Stimulated activated CD8-positive, alpha-beta memory T cell treated with anti-CD3 and anti-CD28 coated beads, Interleukin-7, amount 100 ng/mL, for 1 hour (primary cell): ENCODE measurements around the gene PRR3.
A peak's percentile ranks its signal among the peaks of the same experiment; 100 is the strongest.

Source experiments
- DNase-seq, 2 donors: peaks; one replicate each; pipeline ENCODE4 v3.0.0-alpha.2; 2020; ENCODE audit warnings: low read depth in 2 of 2

The PRR3 gene

GRCh38 chr6:30571762-30572082 lies 14.6 kb downstream of the PRR3 start:
- DNase-seq, result no peak

- no peak for DNase-seq
Observed at GRCh38 chr6:30572148-30572547, 15.1 kb downstream of the PRR3 start.

- no peak for DNase-seq
Observed at GRCh38 chr6:30573113-30573512, 16.0 kb downstream of the PRR3 start.

GRCh38 chr6:30578051-30578450 lies 21.0 kb downstream of the PRR3 start:
- no peak for DNase-seq

- DNase-seq, result no peak
Observed at GRCh38 chr6:30583921-30584320, 26.8 kb downstream of the PRR3 start.

- DNase-seq, result no peak
Observed at GRCh38 chr6:30589754-30590358, 32.8 kb downstream of the PRR3 start.

- no peak for DNase-seq
Observed at GRCh38 chr6:30590509-30590908, 33.4 kb downstream of the PRR3 start.

GRCh38 chr6:30591008-30591407 lies 33.9 kb downstream of the PRR3 start:
- no peak for DNase-seq

GRCh38 chr6:30592287-30592686 lies 35.2 kb downstream of the PRR3 start:
- no peak for DNase-seq

GRCh38 chr6:30597315-30598144 lies 40.4 kb downstream of the PRR3 start:
- DNase-seq, result peak; percentile 49 to 76

- no peak for DNase-seq
Observed at GRCh38 chr6:30598912-30599624, 42.0 kb downstream of the PRR3 start.

GRCh38 chr6:30599625-30600324 lies 42.7 kb downstream of the PRR3 start:
- no peak for DNase-seq

- no peak for DNase-seq
Observed at GRCh38 chr6:30600451-30600961, 43.4 kb downstream of the PRR3 start.

- DNase-seq, result no peak
Observed at GRCh38 chr6:30601436-30601814, 44.3 kb downstream of the PRR3 start.

- DNase-seq, result no peak
Observed at GRCh38 chr6:30601815-30602641, 44.9 kb downstream of the PRR3 start.

- DNase-seq, result no peak
Observed at GRCh38 chr6:30603961-30604360, 46.9 kb downstream of the PRR3 start.

GRCh38 chr6:30610065-30610464 lies 53.0 kb downstream of the PRR3 start:
- no peak for DNase-seq

GRCh38 chr6:30611150-30611855 lies 54.2 kb downstream of the PRR3 start:
- DNase-seq, result no peak

GRCh38 chr6:30611856-30612194 lies 54.7 kb downstream of the PRR3 start:
- no peak for DNase-seq

- DNase-seq, result no peak
Observed at GRCh38 chr6:30612213-30612612, 55.1 kb downstream of the PRR3 start.
